GM19193 (cell line): ENCODE results near the gene ROR2.

Experiments used
- POLR2A ChIP-seq: IDR thresholded peaks from 4 replicates; pipeline ENCODE4 v1.6.1; 2011; ENCODE audit not compliant: insufficient read depth, insufficient read length; ENCODE audit errors: extremely low read depth

The ROR2 gene

DNA sequence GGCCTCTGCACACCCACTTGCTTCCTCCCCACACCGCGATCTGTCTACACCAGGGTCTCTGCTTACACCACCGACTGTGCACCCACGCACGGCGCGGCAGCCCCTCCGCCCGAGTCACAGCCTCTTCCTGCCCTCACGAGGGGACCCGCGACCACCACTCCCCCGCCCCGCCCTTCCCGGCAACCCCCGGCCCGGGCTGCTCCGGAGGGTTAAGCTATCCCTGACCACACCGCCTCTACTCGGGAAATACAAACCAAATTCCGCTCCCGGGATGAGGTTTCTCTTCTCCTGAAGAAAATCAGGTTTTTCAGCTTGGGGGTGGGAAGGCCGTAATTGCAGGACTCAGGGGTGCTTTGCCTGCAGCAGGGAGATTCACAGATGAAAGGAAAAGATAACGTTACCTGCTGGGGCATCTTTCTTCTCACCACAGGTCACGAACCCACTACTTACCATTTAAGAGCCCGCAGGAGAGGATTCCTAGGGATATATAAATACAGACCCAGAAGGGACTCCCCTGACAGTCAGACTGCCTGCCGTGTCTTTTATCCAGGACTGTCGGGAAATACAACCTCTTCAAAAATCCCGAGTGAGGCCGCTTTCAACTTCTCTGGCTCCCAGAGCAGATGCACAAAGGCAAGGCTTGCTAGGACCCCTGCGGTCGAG lies 63.5 kb downstream of the ROR2 start:
- TF ChIP-seq POLR2A = no peak

DNA sequence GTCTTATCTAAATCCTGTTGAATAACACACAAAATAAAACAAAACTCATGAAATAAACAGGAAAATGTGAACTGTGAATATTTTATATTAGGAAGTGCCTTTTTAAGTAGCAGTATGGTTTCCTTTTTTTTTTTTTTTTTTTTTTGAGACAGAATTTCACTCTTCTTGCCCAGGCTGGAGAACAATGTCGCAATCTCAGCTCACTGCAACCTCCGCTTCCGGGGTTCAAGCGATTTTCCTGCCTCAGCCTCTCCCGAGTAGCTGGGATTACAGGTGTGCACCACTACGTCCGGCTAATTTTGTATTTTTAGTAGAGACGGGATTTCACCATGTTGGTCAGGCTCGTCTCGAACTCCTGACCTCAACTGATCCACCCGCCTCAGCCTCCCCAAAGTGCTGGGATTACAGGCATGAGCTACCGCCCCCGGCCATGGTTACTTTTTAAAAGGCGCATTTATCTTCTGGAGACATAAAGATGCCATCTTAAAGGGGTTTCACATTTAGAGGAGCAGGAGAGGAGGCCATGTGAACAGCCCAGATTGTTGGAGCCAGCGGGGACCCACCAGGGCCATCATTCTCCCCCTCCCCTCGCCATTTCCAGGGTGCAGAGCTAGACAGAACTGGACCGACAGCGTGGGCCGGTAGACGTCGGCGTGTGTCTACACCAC lies 64.1 kb downstream of the ROR2 start:
- TF ChIP-seq POLR2A = no peak

DNA sequence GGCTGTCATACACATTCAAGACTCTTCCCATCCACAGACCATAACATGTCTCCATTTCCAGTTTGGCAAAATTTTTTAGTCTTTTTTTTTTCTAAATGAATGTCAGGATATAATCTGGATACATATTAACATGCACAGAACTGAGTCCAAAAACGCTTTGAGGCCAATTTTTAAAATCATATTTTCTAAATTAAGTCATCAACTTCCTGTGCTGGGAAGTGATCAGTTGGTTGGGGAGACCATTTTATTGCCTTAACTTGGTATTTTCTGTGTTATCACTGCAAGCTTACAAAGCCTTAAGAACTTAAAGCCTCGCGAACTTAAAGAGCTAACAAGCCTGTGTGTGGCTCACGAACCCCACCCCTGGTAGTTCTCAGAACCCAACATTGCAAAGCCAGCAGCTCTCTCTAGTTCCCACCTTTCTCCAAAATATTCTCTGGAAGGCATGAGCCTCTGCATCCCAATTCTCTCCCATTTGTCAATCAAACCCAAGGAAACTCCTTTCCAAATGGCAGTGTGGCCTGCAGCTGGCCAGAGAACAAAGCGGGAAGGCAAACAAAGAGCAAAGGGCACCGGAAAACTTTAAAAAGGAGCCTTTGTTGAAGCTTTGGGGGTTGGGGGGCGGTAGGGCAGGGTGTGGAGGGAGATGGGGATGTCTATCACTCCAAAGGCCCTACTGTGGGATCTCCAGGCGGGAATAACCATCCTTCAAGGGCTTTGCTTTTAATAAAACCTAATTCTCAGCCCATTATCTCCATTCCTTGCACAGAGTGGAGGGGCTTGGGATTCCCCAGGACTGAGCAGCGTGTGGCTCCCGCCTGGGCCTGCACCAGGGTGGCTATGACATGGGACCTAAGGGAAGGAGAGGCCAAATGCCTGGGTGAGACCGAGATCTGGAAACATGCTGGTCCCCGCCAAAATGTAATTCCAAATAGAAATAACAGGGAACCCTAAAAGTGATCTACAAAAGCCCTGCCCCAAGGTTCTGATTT lies 65.0 kb downstream of the ROR2 start:
- no peak for TF ChIP-seq POLR2A

DNA sequence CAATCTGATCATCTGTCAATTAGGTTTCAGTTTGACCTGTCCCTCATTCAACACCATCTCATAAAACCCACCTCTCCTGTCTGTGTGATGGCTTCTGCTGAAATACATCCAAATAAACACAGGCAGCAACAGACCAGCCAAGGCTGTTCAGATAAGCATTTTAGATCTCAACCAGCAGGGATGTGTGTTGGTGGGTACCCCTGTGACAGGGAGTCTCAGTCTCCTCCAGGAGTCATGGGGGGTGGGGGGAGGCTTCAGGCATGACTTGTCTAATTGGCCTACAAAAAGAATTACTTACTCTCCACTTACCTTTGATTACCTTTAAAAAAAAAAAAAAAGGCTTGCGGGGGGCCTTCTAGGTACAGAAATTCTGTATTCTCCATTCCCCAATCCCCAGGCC lies 65.9 kb downstream of the ROR2 start:
- TF ChIP-seq POLR2A = no peak

DNA sequence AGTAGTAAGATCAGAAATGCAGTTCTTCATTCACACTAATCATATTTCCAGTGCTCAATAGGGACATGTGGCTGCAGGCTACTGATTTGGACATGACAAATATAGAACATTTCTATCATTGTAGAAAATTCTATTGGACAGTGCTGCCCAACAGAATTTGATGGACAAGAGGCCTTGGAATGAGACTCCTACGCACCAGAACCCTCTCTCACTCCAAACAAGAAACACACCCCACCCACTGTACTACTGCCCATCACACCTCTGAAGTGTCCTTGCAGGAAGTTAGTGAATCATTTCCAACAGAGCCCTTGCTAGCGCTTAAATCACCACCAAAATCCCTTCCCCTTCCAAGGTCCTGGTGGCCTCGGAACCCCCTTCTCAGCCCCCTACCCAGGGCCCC lies 66.5 kb downstream of the ROR2 start:
- no peak for TF ChIP-seq POLR2A

DNA sequence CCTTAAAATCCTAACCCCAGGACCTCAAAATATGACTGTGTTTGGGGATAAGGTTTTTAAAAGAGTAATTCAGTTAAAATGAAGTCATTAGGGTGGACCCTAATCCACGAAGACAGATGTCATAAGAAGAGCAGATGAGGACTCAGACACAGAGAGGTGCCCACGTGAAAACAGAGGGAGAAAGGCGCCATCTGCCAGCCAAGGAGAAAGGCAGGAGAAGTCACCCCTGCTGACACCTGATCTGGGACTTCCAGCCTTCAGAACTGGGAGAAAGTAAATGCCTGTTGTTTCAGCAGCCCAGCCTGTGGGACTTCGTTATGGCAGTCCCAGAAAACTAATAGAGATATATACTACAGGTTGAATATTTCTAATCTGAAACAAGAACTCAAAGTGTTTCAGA lies 67.4 kb downstream of the ROR2 start:
- TF ChIP-seq POLR2A = no peak

DNA sequence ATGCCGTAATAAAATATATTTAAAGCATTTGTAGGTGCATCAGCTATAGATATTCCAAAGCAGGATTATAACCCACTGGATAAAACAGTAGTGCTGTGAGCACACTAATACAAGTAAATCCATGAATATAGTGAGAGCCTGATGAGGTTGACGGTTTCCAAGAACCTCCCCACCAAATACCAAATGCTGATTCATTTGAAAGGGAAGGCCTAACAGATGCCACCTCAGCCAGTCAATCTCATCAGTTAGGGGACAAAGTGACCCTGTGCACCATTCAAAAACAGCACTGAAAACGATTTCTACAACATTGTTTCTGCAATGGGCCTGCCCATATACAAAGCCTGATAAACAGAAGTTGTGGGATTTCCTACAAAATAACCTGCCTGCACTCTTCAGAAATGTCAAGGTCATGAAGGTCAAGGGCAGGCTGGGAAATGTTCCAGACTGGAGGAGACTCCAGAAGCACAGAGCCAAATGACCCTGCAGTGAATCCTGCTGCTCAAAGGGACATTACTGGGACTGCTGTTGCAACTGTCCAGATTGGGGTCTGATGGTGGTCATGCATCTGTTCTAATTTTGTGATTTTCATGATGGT lies 69.6 kb downstream of the ROR2 start:
- TF ChIP-seq POLR2A = no peak

DNA sequence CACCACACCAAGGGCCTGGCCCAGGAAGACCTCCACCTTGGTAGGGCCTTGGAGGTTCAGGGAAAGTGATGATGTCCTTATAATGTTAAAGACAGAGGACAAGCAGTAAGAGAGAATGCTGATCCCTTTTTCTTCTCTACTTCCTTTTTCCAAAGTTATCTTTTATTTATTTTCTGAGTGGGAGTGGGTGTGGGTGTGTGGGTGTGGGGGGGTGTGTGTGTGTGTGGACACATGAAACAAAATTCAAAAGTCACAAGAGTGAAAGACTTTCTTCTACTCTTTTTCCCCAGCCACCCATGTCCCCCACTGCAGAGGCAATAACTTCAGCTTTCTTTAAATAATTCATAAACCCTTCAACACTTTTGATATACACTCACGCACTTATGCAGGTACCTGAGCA lies 70.8 kb downstream of the ROR2 start:
- TF ChIP-seq POLR2A = no peak

DNA sequence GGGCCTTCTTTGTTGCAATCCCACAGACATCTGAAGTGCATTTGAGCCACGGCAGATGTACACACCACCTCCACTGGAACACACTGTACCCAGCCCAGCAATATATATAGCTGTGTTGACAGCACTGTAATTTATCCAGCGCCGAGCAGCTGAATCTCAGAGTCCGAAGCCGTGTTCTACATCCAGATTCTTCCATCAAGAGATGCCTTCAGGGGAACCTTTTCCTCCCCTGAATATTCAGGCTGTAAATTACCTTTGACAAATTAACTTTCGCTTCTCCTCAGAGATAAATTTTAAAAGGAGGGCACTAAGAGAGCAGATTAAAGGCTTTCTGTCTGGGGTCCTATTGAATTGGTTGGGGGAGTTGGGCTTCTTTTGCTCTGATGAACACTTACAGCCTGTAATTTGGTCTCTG lies 76.4 kb downstream of the ROR2 start:
- no peak for TF ChIP-seq POLR2A

DNA sequence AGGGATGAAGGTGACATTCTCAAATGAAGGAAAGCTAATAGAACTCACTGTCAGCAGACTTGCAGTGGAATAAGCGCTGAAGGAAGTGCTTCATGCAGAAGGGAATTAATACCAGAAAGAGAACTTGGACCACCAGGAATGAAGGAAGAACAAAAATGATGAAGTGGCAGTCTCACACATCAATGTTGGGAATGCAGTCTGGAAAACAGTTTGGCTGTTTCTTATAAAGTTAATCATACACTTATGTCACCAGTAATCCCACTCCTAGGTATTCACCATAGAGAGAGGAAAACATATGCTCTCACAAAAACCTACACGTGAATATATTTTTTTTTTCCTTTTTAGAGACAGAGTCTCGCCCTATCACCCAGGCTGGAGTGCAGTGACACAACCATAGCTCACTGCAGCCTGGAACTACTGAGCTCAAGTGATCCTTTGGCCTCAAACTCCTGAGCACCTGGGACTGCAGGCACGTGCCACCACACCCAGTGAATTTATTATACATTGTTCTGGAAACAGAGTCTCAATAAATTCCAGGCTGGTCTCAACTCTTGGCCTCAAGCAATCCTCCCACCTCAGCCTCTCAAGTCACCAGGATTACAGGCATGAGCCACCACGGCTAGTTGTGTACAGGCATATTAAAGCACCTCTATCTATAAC lies 81.2 kb downstream of the ROR2 start:
- no peak for TF ChIP-seq POLR2A

DNA sequence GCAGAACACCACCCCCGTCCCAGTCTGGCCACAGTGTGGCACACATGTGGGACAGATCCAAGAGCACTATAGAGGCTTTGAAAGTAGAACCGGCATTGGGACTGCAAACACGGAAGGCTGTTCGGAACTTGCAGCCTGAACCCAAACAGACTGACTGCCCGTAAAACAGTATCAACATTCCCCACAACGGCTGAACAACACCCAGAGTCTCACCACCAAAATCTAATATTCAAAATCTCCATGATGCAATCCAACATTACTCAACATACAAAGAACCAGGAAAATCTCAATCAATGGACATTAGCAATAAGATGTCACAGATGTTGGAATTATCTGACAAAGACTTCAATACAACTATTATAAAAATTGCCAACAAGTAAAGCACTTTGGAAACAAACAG lies 82.3 kb downstream of the ROR2 start:
- TF ChIP-seq POLR2A = no peak

DNA sequence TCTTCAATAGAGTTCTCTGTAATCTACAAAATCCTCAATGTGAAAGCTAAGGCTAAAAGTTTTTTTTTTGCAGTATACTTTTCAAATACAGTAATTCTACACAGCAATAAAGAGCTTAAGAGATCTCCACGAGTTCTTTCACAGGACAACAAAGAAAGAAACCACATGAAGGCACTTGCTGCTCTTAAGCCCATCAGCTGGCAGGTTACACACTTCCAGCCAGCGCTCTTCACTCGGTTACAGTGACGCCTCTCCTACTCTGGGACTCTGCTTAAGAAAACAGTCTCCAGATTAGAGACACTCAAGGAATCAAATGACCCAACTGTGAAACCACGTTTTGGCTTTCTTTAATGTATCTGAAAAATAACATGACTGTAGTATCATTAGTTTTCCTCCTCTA lies 85.0 kb downstream of the ROR2 start:
- no peak for TF ChIP-seq POLR2A

DNA sequence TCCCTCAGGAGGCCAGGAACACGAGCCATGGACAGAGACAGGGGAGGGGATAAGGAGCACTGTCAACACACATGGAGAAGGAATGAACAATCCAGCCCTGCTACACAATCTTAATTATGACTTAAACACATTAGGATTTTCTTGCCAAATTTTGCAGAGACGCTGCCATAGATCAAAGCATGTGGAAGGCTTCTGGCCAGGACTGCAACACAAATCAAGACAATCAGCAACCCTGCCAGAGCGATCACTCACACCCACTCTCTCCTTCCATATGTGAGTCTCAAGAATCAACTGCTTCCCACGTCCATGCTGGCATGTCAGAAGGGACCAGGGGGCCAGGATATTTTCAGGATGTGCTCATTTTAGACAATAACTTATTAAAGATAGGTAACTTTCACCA lies 85.6 kb downstream of the ROR2 start:
- no peak for TF ChIP-seq POLR2A

DNA sequence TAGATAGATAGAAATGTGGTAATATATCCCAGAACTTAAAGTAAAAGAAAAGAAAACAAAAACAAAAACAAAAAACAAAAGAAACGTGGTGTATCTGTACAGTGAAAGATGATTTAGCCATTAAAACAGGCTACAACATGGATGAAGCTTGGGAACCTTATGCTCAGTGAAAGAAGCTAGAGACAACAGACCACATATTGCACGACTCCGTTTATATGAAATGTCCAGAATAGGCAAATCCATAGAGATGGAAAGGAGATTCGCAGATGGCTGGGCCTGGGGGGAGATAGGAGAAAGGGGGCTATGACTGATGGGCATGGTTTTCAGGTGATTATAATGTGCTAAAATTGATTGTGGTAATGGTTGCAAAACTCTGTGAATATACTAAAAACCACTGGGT lies 86.6 kb downstream of the ROR2 start:
- TF ChIP-seq POLR2A = no peak
